Left ventricle myocardium superior (tissue), 1 donor: Measurements from ENCODE around the gene LRRC3C. TPM values are rescaled to one million over a fixed set of nuclear protein-coding genes. Genes with fewer than 3 reads are reported as not detected.
"Not testable (repeated sequence)": the region's sequence is repeated elsewhere in the genome, so short reads cannot be mapped to it uniquely, and the experiment has no call there.

Source experiments
- ATAC-seq: fragments of 200-7000 bp; cut with Tn5 transposase; one replicate; pipeline ENCODE4 v1.9.1; 2020; ENCODE audit warnings: mild to moderate bottlenecking, moderate library complexity
- DNase-seq: peaks from one replicate; pipeline ENCODE4 v3.0.0-alpha.2; 2020
- intact Hi-C: fragments of 100-400 bp; cut with micrococcal nuclease; formaldehyde crosslinking; loops from one replicate; pipeline ENCODE4 v1.11.0; 2022
- total RNA-seq: library from RNA; stranded (reverse); fragmentation: NEBNext Ultra II Directional; extraction: Animal tissue kit (Norgen Biotek cat#: 25700); gene quantifications from one replicate; pipeline ENCODE4 v1.2.1, GENCODE V29; 2021
- donor health status: DM: no; HTN: yes; CAD: no; lungs with severe emphysema.

LRRC3C gene
- total RNA-seq, 1 donor from 2014 or later = not detected

DNA sequence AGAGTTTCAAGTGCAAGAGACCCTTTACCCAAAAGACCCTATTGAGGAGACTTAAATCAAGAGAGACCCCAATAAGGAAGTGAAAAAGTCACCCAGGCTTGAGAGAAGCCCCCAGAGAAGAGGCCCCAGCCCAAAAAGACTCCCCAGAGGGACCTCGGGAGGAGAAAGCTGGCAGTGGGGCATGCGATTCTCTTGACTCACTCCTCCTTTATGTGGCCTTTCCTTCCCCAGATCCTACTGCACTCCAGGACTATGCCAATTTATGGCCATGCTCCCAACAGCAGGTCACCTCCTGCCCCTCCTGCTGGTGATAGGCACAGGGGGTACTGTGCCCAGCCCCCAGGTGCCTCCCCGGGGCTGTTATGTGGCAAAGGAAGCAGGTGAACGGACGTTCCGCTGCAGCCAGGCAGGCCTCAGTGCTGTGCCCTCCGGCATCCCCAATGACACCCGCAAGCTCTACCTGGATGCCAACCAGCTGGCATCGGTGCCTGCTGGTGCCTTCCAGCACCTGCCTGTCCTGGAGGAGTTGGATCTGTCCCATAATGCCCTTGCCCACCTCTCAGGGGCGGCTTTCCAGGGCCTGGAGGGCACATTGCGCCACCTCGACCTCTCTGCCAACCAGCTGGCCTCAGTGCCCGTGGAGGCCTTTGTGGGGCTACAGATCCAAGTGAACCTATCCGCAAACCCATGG lies 16.3 kb downstream of the LRRC3C start:
- intact Hi-C loops = no loop called here
- DNase-seq (peak; percentile 57), ATAC-seq (peak; percentile 29)

DNA sequence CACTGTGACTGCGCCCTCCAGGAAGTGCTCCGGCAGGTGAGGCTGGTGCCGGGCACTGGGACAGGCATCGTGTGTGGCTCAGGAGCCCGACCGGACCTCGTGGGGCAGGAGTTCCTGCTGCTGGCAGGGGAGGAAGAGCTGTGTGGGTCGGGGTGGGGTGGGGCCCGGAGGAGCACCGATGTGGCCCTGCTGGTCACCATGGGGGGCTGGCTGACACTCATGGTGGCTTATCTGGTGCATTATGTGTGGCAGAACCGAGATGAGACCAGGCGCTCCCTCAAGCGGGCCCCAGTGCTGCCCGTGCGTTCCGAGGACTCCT lies 16.8 kb downstream of the LRRC3C start:
- no peak for ATAC-seq
- no peak for DNase-seq
- intact Hi-C loops = no loop called here

DNA sequence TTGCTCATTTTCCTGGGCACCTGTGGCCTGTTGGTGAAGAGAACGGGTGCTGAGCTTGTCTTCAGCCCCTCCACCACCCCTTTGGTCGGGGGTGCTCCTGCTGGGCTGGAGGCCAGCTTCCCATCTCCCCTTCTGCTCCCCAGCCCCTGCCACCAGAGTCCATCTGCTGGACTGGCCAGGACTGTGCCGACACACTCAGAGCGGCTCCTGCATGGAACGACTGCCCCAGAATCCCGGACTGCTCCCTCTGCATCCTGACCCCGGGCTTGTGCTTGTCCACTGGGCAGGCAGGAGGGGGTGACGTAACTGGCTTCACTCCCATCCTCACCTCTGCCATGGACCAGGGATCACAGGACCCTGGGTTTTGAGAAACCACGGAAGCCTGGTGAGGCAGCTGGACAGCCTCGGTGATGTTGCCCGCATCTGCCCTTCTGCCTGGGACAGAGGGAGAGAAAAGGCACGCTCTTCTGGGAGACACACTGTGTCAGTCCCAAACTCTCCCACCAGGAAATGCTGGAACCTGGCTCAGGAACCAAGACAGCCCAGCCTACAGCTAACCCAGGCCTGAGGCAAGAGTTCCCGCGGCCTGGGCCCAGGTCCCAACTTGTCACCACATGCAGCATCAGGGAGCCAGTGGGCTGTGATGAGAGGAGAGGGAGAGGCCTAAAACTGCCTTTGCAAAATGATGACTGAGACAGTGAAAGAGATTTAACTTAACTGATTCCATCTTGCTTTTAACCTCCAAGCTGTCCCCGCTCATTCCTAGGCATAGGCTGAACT lies 19.2 kb downstream of the LRRC3C start:
- ATAC-seq = no peak
- no peak for DNase-seq
- intact Hi-C loops = no loop called here

DNA sequence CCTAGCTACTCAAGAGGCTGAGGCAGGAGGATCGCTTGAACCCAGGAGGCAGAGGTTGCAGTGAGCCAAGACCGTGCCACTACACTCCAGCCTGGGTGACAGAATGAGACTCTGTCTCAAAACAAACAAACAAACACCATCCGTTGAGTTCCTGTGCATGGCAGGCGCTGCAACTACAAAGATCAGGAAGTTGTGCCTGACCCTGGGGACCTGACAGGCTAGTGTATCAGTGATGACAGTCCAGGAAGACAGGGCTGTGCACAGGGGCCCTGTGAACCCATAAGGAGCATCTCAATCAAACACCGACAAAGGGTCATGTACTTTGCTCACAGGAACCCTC lies 20.9 kb downstream of the LRRC3C start:
- intact Hi-C loops, ATAC-seq, DNase-seq: not testable (repeated sequence)

DNA sequence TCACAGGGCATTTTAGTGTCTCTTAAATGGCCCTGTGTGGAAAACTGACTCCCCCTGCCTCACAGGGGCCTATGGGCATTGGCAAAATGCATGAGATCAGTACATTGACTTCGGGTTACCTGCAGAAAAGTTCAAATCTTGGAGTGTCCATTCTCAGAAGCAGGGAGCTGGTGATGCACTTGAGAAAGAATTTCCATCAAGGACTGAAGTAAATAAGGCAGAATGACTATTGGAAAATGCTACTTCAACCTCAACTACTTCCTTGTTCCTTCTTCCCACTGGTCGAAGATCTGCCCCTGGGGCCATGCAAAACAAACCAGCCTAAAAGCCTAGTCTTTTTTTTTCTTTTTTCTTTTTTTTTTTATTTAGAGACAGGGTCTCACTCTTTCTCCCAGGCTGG lies 21.5 kb downstream of the LRRC3C start:
- DNase-seq = no peak
- intact Hi-C loops = no loop called here
- no peak for ATAC-seq

DNA sequence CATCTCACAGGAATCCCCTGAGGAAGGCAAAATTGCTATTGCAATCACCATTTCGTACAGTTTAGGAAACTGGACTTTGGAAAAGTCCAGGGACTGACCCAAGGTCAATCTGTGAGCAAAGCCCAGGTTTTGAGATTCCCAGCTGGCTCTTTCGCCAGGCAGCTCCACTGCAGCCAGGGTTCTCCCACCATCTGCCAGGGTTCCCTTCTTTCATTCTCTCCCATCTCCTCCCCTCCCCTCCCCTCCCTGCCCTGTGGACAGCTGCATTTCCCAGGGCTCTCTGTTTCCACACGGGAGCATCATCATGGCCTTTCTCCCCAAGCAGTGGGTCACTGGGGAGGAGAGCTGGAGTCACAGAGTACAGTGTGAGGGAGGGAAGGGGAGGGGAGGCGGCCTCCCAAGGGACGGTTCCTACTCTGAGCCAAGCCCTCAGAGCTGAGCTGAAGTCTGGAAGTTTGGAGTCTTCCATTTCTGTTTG lies 23.4 kb downstream of the LRRC3C start:
- no peak for ATAC-seq
- intact Hi-C loops = no loop called here
- peak; percentile 64 for DNase-seq

DNA sequence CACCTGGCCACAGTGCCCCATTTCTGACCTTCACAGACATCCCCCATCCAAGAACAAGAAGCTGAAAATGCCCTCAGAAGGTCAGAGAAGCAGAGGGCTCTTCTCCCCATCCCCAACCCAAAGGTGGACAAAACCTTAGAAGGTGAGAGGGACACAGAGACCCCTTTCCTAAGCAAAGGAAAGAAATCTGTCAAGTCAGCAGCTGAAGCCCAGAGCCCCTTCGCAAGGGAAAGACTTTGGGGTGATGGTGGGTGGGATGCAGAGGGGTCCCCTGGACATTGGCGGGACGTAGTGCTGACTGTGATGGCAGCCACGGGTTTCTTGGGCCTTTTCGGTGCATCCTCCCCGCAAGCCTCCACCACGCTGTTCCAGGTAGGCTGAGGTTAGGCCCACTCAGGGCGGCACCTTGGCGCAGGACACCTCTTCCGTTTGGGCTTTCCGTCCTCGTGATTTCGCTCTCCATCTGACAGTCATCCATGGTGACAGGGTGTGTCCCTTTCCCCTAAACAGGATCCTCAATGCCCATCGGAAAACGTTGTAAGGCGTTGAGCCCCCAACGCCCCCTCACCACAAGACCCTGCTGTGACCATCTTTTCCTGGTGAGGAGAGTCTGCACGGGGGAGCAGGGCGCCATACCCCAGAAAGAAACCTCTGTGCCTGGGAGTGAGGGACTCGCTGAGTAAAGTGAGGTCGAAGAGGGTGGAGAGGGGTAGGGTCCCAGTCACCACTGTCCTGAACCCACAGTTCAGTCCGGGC lies 24.6 kb downstream of the LRRC3C start:
- intact Hi-C loops = no loop called here
- ATAC-seq = no peak
- DNase-seq = peak; percentile 50

DNA sequence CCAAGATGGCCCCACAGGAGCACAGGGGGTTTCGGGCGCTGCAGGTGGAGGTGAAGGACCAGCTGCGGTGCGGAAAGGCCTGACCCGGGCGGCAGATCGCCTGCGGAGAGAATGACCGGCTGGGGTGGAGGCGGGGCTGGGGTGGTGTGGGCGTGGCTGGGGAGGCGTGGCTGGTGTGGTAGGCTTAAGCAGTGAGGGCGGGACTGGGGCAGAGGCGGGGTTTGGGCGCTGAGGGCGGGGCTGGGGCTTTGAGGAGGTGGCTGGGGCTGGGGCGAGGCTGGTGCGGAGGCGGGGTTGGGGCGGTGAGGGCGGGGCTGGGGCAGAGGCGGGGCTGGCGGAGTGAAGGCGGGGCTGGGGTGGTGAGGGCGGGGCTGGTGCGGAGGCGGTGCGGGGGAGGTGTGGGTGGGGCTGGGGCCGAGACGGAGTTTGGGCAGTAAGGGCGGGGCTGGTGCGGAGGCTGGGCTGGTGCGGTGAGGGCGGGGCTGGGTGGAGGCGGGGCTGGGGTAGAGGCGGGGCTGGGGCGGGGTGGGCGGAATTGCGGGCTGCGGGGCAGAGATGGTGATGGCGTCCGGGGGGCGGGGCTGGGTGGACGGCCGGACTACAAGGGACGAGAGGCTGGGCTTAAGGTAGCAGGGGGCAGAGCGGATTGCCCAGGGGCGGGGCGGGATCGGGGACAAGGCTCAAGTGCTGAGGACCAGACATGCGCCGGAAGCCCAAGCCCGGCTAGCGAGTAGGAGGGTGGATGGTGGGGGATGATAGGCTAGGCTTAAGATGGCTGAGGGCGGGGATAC lies 25.3 kb downstream of the LRRC3C start:
- intact Hi-C loops = no loop called here
- ATAC-seq = peak; percentile 93
- DNase-seq = peak; percentile 98

DNA sequence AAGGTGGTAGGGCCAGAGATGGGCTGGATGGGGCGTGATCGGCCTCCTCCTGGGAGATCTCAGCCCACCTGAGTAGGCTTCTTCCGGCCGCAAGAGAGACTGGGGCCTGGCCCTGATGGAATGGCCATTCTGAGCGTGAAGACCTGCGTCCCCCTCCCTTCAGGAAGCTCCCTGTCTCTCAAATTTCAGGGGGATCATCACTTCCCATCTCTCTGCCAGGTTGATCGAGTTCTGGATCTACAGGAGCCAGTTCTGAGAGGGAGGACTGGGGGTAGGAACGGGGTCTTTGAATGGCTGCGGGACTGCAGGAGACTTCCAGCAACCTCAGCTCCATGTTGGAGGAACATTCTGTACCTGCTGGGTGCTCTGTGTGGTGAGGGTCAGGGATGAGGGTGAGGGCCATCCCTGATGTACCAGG lies 25.9 kb downstream of the LRRC3C start:
- ATAC-seq (no peak), DNase-seq (no peak)
- intact Hi-C loops = no loop called here

DNA sequence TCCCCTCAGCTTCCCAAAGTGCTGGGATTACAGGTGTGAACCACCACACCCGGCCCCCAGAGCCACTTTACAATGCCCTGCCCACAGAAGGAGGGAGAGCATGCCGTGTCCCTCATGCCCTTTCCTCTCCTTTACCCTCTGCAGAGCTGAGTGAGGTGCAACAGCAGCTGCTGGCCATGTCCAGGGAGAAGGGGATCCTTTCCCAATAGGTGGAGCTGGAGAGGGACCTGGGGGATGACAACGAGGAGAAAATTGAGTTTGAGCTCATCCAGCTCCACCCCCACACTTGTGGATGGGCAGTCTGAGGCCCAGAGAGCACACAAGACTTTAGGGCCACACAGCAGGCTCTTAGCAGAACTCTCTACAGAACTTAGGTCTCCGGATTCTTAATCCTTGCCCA lies 27.3 kb downstream of the LRRC3C start:
- intact Hi-C loops = no loop called here
- no peak for ATAC-seq

DNA sequence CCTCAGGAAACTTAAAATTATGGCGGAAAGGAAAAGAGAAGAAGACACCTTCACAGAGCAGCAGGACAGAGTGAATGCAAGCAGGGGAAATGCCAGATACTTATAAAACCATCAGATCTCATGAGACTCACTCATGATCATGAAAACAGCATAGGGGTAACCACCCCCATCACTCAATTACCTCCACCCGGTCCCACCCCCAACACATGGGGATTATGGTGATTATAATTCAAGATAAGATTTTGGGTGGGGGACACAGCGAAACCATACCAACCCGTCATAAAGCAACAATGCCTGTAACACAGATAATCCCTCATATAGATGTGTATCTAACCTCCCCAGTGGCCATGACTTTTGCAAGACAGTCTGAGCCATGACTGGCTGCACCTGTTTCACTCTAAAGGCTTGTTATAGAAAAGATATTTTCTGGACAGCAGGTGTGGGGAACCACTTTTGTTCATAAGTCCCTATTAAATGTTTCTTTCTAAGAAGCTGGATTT lies 28.2 kb downstream of the LRRC3C start:
- ATAC-seq (no peak), DNase-seq (no peak)
- intact Hi-C loops = no loop called here

More for the DNA sequence above, 27.3 kb downstream of the LRRC3C start:
- no peak for DNase-seq

DNA sequence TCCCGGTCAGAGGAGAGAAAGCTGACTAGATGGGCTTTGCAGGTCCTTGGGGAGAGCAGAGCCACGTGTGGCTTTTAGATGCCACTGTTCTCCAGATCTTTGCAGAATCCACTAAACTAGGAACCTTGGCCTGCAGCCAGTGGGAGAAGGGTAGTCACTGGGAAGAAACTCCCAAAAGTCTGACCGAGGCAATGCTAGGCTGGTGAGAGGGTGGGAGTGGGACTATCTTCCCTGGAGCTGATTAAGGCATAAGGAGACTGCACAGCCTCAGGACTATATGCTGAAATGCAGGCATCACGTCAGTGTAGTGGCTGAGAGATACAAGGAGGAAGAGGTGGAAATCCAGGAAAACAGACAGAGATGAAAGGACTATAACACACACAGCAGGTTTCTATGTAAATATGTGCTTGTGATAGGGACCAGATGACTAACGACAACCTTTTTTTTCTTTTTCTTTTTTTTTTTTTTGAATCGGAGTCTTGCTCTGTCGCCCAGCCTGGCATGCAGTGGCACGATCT lies 33.1 kb downstream of the LRRC3C start:
- ATAC-seq (no peak), DNase-seq (no peak)
- intact Hi-C loops = no loop called here

DNA sequence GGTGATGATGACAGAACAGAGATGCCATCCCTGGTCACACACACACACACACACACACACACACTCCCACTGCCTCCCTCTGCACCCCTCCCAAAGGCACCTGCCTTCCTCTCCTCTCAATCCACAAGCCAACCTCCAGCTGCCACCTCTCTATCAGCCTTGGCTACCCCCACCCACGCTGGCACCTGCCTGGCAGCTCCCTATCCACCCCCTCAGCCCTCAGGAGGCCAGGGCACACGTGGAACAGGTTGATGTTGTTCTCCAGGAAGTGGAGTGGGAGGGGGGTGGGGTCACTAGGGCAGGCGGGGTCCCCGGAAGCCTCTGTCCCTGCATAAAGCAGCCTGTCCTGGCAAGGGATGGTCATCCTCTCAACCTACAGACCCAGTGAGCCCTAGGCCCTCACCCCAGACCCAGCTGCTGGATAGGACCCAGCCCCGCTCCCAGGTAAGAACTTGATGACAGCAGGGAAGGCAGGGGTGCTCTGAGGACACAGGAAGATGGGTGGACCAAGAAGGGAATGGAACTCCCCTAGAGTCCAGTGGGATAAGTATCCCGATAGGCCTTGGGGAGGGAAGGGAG lies 35.2 kb downstream of the LRRC3C start, which contains the start of gene GSDMA:
Gene GSDMA, plus strand, starts transcription at position 363 of the 579 bp plus-strand sequence. CDS start 2,684 bp downstream, outside the sequence.
- peak; percentile 12 for DNase-seq
- intact Hi-C loops = no loop called here
- no peak for ATAC-seq

DNA sequence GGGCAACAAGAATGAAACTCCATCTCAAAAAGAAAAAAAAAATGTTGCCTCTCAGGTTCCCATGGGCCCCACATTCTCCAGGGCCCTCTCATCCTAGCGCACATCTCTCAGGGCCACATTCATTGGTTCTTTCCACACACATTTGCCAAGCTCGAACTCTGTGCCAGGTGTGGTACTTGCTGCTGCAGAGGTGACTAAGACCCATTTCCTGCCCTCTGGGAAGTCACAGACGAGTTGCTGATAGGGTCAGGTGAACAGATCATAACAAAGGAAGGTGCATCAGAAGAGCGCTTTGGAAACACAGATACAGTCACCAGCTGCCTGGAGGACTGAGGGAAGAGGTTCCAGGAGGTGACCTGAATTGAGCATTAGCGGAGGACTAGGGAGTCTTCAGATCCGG lies 36.3 kb downstream of the LRRC3C start:
- intact Hi-C loops = no loop called here
- peak; percentile 1 for DNase-seq
- no peak for ATAC-seq

DNA sequence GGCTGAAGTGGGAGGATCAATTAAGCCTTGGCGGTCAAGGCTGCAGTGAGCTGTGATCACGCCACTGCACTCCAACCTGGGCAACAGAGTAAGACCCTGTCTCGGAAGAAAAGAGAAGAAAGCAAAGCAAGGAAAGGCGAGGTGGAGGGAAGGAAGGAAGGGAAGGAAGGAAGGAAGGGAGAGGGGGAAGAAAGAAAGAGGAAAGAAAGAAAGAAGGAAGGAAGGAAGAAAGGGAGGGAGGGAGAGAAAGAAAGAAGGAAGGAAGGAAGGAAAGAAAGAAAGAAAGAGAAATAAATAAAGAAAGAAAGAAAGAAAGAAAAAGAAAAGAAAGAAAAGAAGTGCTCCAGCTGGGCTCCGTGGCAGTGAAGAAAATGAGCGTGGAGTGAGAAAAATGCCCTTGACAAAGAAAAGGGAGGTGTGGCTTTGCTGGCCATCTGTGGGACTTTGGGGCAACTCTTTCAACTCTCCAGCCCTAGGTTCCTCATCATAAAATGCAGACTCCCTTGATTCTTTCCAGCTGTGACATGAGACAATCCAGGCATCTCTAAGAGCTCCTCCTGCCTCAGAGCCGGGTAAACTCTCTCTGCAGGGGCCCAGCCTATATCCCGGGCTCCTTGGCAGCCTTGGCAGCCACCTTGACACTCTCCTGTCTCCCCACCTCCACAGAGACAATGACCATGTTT lies 37.6 kb downstream of the LRRC3C start:
- ATAC-seq (no peak), DNase-seq (peak; percentile 3)
- intact Hi-C loops = no loop called here

DNA sequence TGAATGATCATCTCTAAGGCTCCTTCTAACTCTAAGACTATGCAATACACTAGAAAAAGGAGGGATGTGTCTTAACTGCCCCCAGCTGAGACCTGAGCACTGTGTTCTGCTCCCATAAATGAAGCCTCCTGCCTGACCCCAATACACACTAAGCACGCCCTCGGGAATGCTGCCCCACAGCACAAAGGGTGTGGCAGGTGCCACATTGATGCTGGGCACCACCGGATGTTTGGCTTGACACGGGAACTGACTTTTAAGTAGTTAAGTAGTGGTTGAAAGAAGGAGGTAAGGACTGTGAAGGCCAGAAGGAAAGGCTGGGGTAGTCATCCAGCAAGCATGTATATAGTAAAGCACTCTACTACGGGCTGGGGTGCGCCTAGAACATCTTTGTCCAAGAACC lies 39.2 kb downstream of the LRRC3C start:
- DNase-seq = peak; percentile 7
- intact Hi-C loops = no loop called here
- ATAC-seq = no peak

DNA sequence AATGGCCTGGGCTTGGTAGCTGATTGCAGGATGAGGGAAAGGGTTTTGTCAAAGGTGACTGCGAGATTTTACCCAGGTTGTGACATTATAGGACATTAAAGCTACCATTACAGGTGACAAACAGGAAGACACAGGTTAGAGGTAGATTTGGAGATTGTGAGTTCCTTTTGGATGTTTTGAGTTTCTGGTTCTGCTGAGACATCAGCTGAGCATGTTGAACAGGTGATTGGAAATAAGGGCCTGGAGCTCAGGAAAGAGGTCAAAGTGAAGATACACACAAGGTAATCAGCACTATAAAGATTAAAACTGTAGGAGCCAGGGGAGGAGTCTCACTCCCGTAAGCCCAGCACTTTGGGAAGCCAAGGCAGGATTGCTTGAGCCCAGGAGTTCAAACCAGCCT lies 41.2 kb downstream of the LRRC3C start:
- intact Hi-C loops = no loop called here
- DNase-seq (no peak), ATAC-seq (no peak)

DNA sequence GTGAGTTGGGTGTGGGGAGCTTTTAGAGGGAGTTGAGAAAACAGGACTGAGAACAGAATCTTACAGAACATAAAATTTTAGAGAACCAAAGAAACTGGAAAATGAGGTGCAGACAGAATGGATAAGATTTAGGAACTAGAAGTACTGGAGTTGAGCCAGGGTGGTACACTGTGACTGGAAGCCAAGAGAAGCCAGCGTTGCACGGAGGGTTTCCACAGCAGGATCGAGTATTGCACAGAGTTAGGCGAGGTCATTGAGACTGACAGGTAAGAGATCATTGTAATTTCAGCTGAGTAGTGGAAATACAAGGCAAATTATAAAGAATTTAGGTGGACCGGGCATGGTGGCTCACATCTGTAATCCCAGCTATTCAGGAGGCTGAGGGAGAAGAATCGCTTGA lies 41.8 kb downstream of the LRRC3C start:
- ATAC-seq (no peak), DNase-seq (no peak)
- intact Hi-C loops = no loop called here
